Measurements from ENCODE around the gene CCDC174. TPM values are rescaled to one million over a fixed set of nuclear protein-coding genes. Genes with fewer than 3 reads are reported as not detected.

The CCDC174 gene
- total RNA-seq, 1 donor: 13.8 TPM

- no peak overlapping the region for H3K4me3 ChIP-seq (ENCODE audit: low read depth, low read length)
- no peak for DNase-seq (ENCODE audit: low read depth)
- TF ChIP-seq CTCF (IDR thresholded peaks at IDR 0.05; ENCODE audit: insufficient read depth, low read depth, low read length): no peak
Measured at GRCh38 chr3:14624498-14624897, 27.1 kb upstream of the CCDC174 start.

- no peak for TF ChIP-seq CTCF (IDR thresholded peaks at IDR 0.05; ENCODE audit: insufficient read depth, low read depth, low read length)
- H3K4me3 ChIP-seq (ENCODE audit: low read depth, low read length): no peak overlapping the region
- DNase-seq (ENCODE audit: low read depth): no peak
Measured at GRCh38 chr3:14625443-14625842, 26.1 kb upstream of the CCDC174 start.

- TF ChIP-seq CTCF (IDR thresholded peaks at IDR 0.05; ENCODE audit: insufficient read depth, low read depth, low read length): no peak
- no peak overlapping the region for H3K4me3 ChIP-seq (ENCODE audit: low read depth, low read length)
- no peak for DNase-seq (ENCODE audit: low read depth)
Measured at GRCh38 chr3:14627815-14628214, 23.7 kb upstream of the CCDC174 start.

- no peak for DNase-seq (ENCODE audit: low read depth)
- H3K4me3 ChIP-seq (ENCODE audit: low read depth, low read length): no peak overlapping the region
- no peak for TF ChIP-seq CTCF (IDR thresholded peaks at IDR 0.05; ENCODE audit: insufficient read depth, low read depth, low read length)
Measured at GRCh38 chr3:14628406-14628805, 23.2 kb upstream of the CCDC174 start.

GRCh38 chr3:14630404-14631100 is 21.0 kb upstream of the CCDC174 start:
- DNase-seq (ENCODE audit: low read depth): no peak
- H3K4me3 ChIP-seq (ENCODE audit: low read depth, low read length): no peak overlapping the region
- no peak for TF ChIP-seq CTCF (IDR thresholded peaks at IDR 0.05; ENCODE audit: insufficient read depth, low read depth, low read length)

- no peak for TF ChIP-seq CTCF (IDR thresholded peaks at IDR 0.05; ENCODE audit: insufficient read depth, low read depth, low read length)
Measured at GRCh38 chr3:14631101-14631497, 20.5 kb upstream of the CCDC174 start.

More at GRCh38 chr3:14631101-14631497, 20.5 kb upstream of the CCDC174 start:
- H3K4me3 ChIP-seq (ENCODE audit: low read depth, low read length): no peak overlapping the region
- no peak for DNase-seq (ENCODE audit: low read depth)

All from fibroblast of villous mesenchyme (primary cell).